Left forelimb (tissue), 1 donor: ENCODE data around the gene PTPRG.
A peak's percentile ranks its signal among the peaks of the same experiment; 100 is the strongest.

Experiments used
- DNase-seq: peaks from one replicate; pipeline ENCODE4 v3.0.0-alpha.2; 2018; ENCODE audit warnings: low spot score

PTPRG gene

DNA sequence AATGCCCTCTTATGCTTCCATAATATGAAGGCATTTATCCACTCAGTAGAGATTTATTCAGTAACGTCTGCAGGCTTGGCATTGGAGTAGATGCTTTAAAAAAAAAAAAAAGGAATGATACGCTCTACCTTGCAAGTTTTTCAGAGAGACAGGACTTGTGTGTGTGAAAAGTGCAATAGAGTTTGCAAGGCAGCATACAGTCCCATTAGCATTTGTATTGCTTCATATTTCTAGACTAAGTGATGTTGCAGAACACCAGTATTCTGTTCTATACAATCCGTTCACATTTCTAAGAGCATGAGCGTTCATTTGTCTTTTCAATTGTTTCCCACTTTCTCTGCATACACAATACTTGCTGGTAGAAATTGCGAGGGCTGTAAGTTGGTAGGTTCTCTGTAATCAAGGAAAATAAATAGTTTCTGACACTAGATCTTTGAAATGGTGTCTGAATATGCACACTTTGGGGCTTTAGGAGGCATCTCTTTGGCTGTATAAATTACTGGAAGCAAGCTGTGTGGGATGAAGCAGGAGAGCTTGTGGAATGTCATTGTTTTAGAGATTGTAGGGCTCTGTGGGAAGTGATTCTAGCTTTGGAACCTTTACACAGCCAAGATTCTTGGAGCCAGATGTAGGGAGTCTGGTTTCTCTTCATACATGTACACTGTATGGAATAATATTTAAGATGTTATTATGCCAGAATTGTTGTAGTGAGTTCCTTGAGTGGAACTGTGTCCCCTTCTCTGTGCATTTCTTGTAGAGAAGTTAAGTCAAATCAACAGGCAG is 549.3 kb downstream of the PTPRG start:
- DNase-seq, result no peak

DNA sequence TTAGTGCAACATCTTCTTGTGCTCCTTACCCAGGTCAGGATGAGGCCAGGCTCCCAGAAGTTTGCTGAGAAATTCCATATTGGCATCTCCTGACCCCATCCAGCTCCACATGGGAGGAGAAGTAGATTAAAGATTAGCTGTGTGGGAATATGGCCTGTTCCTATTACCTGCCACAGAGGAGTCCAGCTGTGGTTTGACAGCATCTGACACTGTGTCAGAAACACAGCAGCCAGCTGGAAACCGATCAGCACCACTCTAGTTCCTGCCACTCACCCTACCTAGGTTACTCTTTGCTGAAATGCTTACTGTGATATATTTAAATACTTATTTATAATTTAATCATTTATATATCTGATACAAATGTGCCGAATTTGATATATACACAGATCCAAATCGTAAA is 551.7 kb downstream of the PTPRG start:
- DNase-seq, result no peak

DNA sequence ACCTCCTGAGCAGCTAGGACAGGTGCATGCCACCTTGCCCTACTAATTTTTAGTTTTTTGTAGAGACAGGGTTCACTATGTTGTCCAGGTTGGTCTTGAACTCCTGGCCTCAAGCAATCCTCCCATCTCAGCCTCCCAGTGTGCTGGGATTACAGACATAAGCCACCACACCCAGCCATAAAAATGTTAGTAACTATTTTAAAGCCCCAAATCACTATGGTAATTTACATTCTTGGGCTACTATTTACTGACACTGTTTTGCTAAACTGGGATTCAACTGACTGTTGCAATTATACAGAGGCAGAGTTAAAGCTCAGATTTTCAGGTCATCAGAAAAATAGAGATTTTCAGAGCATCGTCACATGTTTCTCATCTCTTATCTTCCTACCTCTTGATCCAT is 553.4 kb downstream of the PTPRG start:
- DNase-seq, result no peak

DNA sequence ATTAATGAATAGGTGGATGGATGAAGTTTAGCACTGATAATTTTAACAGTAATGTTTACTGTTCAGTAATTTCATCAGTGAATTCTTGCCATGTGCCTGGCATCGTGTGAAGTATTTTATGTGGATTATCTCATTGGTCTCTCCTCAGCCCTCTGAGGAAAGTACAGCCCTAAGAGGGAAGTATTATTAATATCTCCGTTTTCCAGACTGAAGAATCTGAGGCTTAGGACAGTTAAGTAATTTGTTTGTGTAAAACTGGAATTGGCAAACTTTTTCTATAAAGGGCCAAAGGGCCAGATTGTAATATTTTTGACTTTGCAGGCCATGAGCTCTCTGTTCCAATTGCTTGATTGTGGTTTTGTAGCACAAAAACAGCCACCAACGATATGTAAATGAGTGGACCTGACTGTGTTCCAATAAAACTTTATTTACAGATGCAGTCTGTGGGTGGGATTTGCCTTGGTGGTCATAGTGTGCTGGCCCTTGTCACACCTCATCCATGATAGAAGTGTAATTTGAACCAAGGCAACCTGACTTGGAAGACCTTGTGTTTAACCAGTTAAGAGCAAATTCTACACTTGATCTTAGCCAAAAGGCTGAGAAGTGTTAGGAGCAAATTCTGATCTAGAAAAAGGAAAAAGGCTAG is 556.7 kb downstream of the PTPRG start:
- no peak for DNase-seq

DNA sequence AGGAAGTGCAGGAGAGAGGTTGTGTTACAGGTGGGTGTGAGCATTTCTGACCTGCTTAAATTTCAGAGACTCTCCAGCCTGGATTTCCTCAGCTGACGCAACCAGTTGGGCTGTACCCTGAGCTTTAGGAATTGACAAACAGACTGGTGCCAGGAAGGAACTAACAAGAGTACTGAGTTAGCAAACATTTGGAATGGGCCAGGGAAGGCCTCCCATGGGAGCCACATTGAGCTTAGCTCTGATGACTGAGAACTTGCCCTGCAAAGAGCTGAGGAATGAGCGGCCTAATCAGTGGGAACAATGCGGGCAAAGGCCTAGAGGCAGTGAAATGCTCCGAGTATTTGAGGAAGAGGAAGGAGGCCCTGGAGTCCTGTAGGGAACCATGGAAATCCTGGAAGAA is 557.8 kb downstream of the PTPRG start:
- no peak for DNase-seq

DNA sequence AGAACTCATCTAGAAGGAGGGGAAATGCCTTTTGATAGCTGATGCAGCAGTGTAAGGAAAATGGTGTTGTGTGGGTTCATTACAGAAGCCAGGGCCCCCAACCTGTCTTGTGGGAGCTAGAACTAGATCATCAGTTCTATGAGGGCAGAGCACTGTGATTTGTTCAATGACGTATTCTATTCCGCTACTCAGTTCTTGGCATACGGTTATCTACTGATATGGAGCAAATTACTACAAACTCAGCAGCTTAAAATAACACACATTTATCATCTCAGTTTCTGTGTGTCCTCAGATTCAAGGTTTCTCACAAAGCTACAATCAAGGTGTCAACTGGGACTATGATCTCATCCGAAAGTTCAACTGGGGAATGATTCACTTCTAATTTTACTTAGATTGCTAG is 561.4 kb downstream of the PTPRG start:
- DNase-seq, result no peak

DNA sequence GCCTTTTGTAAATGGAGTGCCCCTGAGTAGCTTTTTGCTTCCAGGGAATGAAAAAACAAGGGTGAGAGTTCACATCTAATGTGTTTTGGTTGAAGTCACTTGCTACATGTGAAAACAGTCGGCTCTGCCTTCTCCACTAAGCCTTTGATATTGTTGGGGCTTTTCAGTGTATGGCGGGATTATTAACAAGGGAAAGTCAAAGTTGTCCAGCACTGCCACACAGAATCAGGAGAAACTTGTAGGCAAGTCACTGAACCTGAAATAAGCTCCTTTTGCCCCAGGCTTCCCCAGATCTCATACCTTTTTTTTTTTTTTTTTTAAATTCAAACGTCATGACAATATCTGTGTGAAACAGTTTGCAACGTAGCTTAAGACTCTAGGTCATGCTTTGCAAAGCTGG is 564.0 kb downstream of the PTPRG start:
- DNase-seq, result no peak

DNA sequence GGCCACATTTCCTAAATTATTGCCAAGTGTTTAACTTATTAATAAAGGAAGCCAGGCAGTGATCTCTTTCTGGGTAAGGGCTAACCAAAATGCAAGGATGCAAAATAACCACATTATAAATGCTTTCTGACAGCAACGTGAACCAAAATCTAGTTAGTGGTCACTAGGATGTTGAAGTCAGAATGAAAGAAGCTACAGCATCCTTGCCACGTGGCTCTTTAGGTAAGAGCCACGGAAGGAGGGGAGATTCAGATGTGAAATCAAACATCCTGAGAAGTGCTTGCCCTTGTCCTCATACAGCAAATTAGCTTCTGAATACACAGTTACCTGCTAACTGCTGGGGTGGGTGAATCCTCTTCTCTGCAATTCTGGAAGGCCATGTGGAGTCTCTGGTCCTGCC is 565.7 kb downstream of the PTPRG start:
- no peak for DNase-seq

DNA sequence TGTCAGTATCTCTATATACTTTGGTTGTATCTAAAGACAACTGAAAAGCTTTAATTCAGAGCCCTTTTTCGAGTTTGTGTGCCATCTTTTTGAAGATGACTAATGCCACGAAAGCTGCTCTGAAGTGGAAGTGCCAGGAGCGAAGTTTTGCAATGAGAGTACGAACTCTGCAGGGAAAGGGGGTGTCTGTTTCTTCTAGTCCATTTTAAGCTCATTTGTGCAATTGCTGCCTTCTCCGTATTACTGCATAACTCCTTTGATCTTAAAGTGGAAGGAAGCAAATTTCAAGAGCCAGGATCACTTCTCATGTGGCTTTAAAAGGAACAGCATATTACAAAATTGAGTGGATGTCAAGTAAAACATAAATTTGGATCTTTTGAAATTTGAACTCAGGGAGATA is 566.7 kb downstream of the PTPRG start:
- no peak for DNase-seq

DNA sequence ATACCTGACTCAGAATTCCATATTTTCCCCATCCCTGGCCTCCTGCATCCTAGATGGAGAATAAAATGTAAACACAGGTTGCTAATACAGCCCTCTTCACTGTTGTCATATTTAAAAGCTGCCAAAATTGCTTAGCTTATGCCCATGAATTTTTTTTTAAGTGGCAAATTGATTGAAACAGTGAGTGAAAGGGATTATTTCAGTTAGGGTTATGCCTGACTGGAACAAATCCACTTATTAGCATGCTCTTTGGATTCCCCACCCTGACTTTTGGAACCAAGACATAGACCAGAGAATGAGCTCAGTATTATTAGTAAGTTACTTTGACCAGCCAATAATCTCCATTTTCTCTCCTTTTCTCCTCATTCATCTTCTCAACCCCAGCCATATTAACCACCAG is 567.3 kb downstream of the PTPRG start:
- no peak for DNase-seq

DNA sequence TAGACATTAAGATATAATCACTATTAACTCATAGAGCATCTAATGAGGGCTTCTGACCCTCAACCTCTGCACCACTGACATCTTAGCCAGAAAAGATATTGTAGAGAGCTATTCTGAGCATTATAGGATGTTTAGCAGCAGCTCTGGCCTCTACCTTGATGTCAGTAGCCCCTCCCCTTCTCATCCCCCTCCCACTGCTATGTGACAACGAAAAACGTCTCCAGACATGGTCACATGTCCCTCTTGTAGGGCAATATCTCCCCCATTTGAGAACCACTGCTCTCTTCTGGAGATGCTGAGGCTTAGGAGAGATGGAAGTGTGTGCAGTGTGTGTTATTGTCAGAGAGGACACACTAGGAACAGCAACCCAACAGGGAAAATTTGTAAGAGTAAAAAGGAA is 569.7 kb downstream of the PTPRG start:
- DNase-seq, result no peak

DNA sequence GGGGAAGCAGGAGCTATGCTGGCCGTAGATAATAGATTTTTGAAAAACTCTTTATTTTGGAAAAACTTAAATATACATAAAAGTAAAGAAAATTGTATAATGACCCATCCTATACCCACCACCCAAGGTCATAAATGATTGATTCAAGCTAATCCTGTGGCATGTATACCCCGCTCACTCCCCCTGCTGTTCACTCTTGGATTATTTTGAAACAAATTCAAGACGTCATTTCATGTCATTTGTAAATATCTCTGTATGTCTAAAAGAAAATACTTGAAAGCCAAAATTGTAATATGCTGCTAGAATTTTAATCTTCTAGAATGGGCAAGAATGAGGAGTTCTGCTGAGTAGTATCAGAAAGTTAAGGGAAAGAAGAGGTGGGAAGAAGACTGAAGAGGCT is 570.2 kb downstream of the PTPRG start:
- no peak for DNase-seq

DNA sequence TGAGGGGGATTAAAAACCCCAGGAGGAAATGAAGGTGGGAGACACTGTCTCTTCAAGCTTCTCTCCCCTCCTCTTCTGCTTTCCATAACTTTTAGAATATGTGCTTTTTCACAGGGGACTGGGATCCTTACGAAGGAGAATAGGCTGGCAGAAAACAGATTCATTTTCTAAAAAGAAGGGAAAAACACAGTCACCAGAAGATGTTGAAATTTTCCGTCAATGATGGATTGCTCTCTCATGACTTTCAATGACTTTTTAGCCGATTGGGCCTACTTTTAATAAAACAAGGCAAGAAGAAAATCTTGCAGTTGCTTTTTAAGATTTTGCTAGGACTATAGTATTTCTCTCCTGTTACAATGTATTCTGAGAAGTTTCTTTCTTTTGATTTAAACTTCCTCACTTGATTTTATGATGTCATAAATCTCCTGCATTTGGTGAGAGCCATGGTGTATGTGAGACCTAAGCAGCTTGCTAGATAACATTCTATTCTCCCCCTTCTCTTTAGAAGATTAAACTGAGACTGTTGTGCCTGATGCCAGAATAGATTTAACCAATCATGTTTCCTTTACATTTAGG is 570.7 kb downstream of the PTPRG start:
- no peak for DNase-seq

DNA sequence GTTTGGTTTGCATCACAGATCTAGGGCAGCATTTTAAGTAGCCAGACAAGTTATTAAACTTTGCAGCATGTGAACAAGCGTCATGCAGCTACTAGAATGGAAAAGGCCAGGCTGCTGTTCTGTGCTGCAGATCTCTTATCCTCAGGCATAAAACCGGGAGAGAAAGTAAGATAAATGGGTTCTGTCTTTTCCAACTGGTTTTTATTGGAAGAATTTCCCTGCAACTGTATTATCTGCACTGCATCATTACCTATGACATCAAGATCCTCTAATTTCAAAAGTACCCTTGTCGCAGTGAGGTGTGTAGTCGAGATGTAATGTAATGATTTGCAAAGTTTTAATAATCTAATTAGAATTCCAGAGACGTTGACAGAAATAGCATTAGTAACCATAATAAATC is 571.6 kb downstream of the PTPRG start:
- DNase-seq, result no peak

DNA sequence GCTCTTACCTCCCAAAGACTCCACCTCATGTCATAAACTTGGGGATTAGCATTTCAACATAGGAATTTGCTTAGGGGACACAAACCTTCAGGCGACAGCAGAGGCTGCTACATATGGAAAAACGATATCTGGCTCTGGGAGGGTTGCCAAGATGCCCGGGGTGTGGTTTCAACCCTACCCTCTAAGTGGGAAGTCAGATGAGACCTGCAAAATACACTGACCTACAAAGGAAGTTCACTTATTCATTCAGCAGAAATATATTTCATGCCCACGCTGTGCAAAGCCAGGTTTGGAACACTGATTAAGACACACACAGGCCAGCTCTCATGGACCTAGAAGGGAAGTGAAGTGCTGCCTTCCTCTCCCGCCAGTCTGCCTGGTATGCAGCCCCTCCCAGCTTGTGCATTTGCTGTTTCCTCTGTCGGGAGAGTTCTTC is 572.7 kb downstream of the PTPRG start:
- DNase-seq, result peak; percentile 70

DNA sequence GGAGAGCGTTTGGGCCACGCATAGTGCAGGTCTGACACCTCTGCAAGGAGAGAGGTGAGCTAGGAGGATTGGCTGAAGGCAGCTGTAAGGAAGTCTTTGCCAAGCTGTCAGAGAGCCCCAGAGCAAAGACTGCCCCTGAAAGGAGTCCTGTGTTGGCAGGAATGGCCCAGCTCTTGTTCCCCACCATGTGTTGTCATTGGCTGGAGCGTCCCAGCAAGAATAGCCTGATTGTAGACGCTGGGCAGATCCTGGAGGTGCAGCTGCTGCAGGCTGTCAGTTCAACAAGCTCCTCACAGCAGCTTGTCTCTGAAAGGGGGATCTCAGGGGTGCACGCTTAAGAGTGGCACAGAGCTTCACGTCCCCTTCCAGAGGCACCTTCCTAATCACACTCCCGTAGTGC is 574.4 kb downstream of the PTPRG start:
- no peak for DNase-seq

DNA sequence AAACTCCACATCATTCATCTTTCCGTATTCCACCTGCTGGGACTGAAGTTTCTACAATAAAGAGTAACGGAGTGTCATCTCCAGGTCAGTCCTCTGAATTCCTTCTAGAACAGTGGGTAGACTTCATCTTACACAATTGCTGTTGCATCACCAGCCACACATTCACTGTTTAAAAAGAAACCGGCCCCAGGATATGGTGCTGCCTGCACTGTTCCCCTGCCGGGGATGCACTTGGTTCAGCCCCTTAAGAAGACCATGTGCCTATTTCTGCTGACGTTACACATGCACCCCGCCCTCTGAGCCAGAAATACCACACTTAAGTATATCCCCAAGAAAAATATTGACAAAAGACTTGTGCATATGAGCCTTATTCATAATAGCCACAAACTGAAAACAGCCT is 578.6 kb downstream of the PTPRG start:
- DNase-seq, result no peak

DNA sequence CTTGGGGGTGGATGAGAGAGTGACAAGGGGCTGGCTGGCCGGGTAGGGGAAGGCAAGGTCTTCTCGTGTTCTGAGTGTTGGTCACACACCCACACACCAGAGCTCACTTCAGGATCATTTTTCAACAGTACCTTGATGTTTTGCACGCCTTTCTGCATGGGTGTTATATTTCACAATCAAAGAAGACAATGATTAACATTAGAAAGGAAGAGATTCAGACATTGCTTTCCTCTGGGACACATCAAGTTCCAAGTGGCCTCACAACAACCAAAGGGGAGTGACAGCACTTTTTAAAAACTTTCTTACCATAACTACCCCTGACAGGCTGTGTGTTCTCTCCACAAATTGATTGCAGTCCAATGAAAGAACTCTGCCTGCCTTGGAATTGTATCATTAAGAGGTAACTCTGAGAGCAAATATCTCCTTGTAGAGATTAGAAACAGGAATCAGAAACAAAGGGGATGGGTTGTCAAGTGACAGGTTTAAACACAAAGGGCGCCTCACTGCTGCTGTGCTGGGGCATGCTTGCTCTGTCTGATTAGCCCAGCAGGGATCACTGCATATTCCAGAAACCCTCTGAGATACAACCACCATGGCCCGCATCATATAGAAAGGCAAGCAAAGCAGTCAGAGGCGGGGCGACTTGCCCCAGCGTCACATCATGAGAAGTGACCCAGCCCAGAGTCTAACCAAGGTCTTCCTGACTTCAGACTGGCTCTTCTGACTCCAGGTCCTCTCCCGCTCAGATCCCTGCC is 581.1 kb downstream of the PTPRG start:
- DNase-seq, result no peak

DNA sequence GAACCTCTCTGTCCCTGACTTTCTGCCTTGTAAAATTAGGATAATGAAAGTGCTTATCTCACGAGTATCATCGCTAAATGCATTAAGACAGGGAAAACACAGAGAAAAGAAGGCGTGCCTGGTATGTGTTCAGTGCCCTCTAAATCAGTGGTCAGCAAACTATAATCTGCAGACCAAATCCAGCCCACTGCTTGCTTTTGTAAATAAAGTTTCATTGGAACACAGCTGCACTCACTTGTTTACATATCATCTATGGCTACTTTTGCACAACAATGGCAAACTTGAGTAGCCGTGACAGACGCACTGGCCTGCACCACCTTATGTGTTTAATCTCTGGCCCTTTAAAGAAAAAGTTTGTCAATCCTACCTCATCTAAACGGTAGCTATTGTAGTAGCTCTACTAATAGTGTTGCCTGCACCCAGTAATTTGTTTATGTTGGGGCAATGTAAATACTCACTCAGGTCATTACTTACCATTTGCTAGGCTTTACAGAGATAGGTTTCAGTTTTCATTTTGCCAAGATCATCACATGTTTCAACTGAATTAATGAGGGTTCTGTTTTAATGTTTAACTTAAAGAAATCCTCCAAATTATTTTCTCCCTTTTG is 582.6 kb downstream of the PTPRG start:
- no peak for DNase-seq

DNA sequence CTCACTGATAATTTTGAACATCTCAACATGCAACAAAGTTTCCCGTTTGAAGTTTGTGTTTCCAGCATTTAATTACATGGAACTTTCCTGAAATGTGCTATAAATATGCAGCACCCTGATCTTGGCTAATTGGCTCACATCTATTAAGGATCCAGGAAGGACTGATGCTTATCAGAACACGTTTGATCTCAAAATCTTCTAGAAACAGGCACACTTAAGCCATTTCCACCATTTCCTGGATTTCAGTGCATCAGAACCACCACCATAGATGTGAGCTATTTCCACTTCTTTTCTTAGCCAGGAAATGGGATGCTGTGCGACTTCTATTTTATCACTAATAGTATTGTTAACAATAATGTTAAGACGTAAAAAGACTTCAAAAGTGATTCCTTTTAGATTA is 583.1 kb downstream of the PTPRG start:
- DNase-seq, result no peak

DNA sequence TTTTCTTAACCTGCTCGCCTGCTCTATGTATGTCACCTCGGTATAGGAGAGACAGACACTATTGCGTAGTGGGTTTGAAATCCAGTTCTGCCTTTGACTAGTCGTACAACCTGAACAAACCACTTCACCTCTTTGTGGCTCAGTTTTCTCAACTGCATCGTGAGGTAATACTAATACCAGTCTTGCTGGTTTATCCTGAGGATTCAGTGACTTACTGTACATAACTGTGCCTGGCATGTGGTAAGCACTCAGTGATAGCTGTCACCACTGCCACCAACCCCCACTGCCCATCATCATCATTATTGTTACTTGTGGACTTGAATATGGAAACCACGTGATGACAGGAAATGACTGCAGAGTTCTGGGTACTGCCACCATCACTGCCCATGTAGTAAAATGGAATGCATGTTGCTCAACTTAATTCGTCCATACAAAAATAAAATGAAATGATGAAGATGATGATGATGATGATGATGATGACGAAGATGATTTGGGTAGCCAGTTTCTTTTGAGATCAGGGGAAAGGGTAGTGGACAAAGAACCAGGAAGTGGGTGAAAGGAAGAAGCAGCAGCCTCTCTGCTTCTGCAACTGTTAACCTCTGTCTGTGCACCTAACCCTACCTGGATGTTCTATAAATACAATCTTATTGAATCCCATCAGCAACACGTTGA is 583.9 kb downstream of the PTPRG start:
- DNase-seq, result no peak

DNA sequence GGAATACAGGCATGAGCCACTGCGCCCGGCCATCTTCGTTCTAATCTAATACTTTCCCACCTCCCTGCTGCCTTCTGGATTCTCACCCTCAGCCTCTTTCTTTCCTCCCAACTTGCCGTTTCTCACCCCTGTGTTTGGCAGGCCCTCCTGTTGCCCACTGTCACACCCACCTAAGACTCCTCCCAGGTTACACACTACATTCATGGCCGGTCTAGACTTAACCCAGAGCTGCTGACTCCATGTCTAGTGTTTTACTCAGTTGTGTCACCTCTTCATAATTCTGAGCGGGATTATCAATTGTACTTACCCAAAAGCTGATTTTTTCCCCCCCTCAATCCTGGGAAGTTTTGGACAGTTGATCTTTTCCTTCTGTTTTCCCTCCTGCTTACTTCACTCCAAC is 588.2 kb downstream of the PTPRG start:
- no peak for DNase-seq
